GM18861 (cell line): ENCODE data around the gene FCRL2.
"Not testable (repeated sequence)": the region's sequence is repeated elsewhere in the genome, so short reads cannot be mapped to it uniquely, and the experiment has no call there.

Experiments
- ATAC-seq: cut with Tn5 transposase; IDR thresholded peaks from one replicate; pipeline ENCODE4 v1.9.1; 2021; ENCODE audit not compliant: unreplicated experiment

FCRL2 gene

GRCh38 chr1:157758018-157758417 lies 18.9 kb downstream of the FCRL2 start:
- no peak for ATAC-seq

- no peak for ATAC-seq
Measured at GRCh38 chr1:157753611-157754010, 23.3 kb downstream of the FCRL2 start.

- no peak for ATAC-seq
Measured at GRCh38 chr1:157751283-157751682, 25.6 kb downstream of the FCRL2 start.

- no peak for ATAC-seq
Measured at GRCh38 chr1:157748262-157748817, 28.6 kb downstream of the FCRL2 start.

- no peak for ATAC-seq
Measured at GRCh38 chr1:157739229-157739901, 37.6 kb downstream of the FCRL2 start.

- not testable (repeated sequence) for ATAC-seq
Measured at GRCh38 chr1:157735991-157736390, 40.9 kb downstream of the FCRL2 start.

GRCh38 chr1:157734321-157734720 lies 42.6 kb downstream of the FCRL2 start:
- ATAC-seq: no peak

GRCh38 chr1:157732755-157733154 lies 44.2 kb downstream of the FCRL2 start:
- ATAC-seq: no peak

GRCh38 chr1:157725221-157725577 lies 51.7 kb downstream of the FCRL2 start:
- ATAC-seq: no peak

GRCh38 chr1:157724537-157725220 lies 52.3 kb downstream of the FCRL2 start:
- no peak for ATAC-seq

- no peak for ATAC-seq
Measured at GRCh38 chr1:157723157-157723556, 53.8 kb downstream of the FCRL2 start.

- ATAC-seq: no peak
Measured at GRCh38 chr1:157721985-157722384, 54.9 kb downstream of the FCRL2 start.

- ATAC-seq: no peak
Measured at GRCh38 chr1:157715736-157716135, 61.2 kb downstream of the FCRL2 start.

GRCh38 chr1:157711802-157712201 lies 65.1 kb downstream of the FCRL2 start:
- no peak for ATAC-seq

GRCh38 chr1:157704878-157705277 lies 72.1 kb downstream of the FCRL2 start:
- ATAC-seq: peak; percentile 66

GRCh38 chr1:157703981-157704380 lies 73.0 kb downstream of the FCRL2 start:
- ATAC-seq: no peak

- ATAC-seq: no peak
Measured at GRCh38 chr1:157702308-157702825, 74.6 kb downstream of the FCRL2 start.

- no peak for ATAC-seq
Measured at GRCh38 chr1:157700732-157701131, 76.2 kb downstream of the FCRL2 start, which contains the start of gene FCRL3. Gene FCRL3, minus strand, starts transcription at chr1:157700769. Its CDS starts 280 bp downstream, at chr1:157700489.

GRCh38 chr1:157700305-157700704 lies 76.6 kb downstream of the FCRL2 start:
- no peak for ATAC-seq

- no peak for ATAC-seq
Measured at GRCh38 chr1:157697781-157698569, 79.0 kb downstream of the FCRL2 start.

- no peak for ATAC-seq
Measured at GRCh38 chr1:157696966-157697628, 79.8 kb downstream of the FCRL2 start.
